Ishikawa (cell line): ENCODE results near the gene HOXB4.

ENCODE experiments used
- CEBPB ChIP-seq: IDR thresholded peaks from 2 replicates; pipeline ENCODE4 v1.6.1; 2012
- CREB1 ChIP-seq: IDR thresholded peaks from 2 replicates; pipeline ENCODE4 v1.6.1; 2012; ENCODE audit warnings: low read depth
- EGR1 ChIP-seq: IDR thresholded peaks from 2 replicates; pipeline ENCODE4 v1.6.1; 2012
- EP300 ChIP-seq: IDR thresholded peaks from 2 replicates; pipeline ENCODE4 v1.6.1; 2012; ENCODE audit warnings: borderline replicate concordance
- FOXM1 ChIP-seq: IDR thresholded peaks from 2 replicates; pipeline ENCODE4 v1.6.1; 2012; ENCODE audit warnings: low read depth, borderline replicate concordance
- NFIC ChIP-seq: IDR thresholded peaks from 2 replicates; pipeline ENCODE4 v1.6.1; 2012
- RAD21 ChIP-seq: IDR thresholded peaks from 2 replicates; pipeline ENCODE4 v1.6.1; 2012; ENCODE audit warnings: low read depth
- TAF1 ChIP-seq: IDR thresholded peaks from 2 replicates; pipeline ENCODE4 v1.6.1; 2012; ENCODE audit warnings: low read depth, mild to moderate bottlenecking
- TCF12 ChIP-seq: IDR thresholded peaks from 2 replicates; pipeline ENCODE4 v1.6.1; 2012; ENCODE audit warnings: low read depth
- TEAD4 ChIP-seq: IDR thresholded peaks from 2 replicates; pipeline ENCODE4 v1.6.1; 2012
- YY1 ChIP-seq: IDR thresholded peaks from 2 replicates; pipeline ENCODE4 v1.6.1; 2012; ENCODE audit warnings: low read depth
- ZBTB7A ChIP-seq: IDR thresholded peaks from 2 replicates; pipeline ENCODE4 v1.6.1; 2012; ENCODE audit warnings: low read depth
- TF ChIP-seq, protein P1 (sequence below): IDR thresholded peaks from 2 replicates; pipeline ENCODE4 v1.6.1; 2012; ENCODE audit warnings: low read depth, mild to moderate bottlenecking
- TF ChIP-seq, protein P2 (sequence below): IDR thresholded peaks from 2 replicates; pipeline ENCODE4 v1.6.1; 2012
- TF ChIP-seq, protein P3 (sequence below): IDR thresholded peaks from 2 replicates; pipeline ENCODE4 v1.6.1; 2012

The HOXB4 gene

GRCh38 chr17:48549281-48549630 is 28.9 kb downstream of the HOXB4 start:
- TF ChIP-seq, protein P1, sequence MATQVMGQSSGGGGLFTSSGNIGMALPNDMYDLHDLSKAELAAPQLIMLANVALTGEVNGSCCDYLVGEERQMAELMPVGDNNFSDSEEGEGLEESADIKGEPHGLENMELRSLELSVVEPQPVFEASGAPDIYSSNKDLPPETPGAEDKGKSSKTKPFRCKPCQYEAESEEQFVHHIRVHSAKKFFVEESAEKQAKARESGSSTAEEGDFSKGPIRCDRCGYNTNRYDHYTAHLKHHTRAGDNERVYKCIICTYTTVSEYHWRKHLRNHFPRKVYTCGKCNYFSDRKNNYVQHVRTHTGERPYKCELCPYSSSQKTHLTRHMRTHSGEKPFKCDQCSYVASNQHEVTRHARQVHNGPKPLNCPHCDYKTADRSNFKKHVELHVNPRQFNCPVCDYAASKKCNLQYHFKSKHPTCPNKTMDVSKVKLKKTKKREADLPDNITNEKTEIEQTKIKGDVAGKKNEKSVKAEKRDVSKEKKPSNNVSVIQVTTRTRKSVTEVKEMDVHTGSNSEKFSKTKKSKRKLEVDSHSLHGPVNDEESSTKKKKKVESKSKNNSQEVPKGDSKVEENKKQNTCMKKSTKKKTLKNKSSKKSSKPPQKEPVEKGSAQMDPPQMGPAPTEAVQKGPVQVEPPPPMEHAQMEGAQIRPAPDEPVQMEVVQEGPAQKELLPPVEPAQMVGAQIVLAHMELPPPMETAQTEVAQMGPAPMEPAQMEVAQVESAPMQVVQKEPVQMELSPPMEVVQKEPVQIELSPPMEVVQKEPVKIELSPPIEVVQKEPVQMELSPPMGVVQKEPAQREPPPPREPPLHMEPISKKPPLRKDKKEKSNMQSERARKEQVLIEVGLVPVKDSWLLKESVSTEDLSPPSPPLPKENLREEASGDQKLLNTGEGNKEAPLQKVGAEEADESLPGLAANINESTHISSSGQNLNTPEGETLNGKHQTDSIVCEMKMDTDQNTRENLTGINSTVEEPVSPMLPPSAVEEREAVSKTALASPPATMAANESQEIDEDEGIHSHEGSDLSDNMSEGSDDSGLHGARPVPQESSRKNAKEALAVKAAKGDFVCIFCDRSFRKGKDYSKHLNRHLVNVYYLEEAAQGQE = no peak
- TF ChIP-seq CEBPB (no peak), EP300 (no peak), TAF1 (no peak), FOXM1 (no peak)

- no peak for TF ChIP-seq CEBPB
- no peak for TF ChIP-seq EGR1
- TF ChIP-seq, protein P2, sequence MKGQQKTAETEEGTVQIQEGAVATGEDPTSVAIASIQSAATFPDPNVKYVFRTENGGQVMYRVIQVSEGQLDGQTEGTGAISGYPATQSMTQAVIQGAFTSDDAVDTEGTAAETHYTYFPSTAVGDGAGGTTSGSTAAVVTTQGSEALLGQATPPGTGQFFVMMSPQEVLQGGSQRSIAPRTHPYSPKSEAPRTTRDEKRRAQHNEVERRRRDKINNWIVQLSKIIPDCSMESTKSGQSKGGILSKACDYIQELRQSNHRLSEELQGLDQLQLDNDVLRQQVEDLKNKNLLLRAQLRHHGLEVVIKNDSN = no peak
- TF ChIP-seq RAD21 = no peak
- TF ChIP-seq TEAD4 = no peak
- TF ChIP-seq EP300 = no peak
- no peak for TF ChIP-seq ZBTB7A
- no peak for TF ChIP-seq CREB1
- TF ChIP-seq, protein P1 = no peak
- TF ChIP-seq YY1 = no peak
- TF ChIP-seq NFIC = no peak
- TF ChIP-seq, protein P3, sequence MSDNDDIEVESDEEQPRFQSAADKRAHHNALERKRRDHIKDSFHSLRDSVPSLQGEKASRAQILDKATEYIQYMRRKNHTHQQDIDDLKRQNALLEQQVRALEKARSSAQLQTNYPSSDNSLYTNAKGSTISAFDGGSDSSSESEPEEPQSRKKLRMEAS = no peak
- no peak for TF ChIP-seq TCF12
- no peak for TF ChIP-seq FOXM1
- no peak for TF ChIP-seq TAF1
These were observed 29.4 kb downstream of the HOXB4 start for GRCh38 chr17:48548523-48549280.

DNA sequence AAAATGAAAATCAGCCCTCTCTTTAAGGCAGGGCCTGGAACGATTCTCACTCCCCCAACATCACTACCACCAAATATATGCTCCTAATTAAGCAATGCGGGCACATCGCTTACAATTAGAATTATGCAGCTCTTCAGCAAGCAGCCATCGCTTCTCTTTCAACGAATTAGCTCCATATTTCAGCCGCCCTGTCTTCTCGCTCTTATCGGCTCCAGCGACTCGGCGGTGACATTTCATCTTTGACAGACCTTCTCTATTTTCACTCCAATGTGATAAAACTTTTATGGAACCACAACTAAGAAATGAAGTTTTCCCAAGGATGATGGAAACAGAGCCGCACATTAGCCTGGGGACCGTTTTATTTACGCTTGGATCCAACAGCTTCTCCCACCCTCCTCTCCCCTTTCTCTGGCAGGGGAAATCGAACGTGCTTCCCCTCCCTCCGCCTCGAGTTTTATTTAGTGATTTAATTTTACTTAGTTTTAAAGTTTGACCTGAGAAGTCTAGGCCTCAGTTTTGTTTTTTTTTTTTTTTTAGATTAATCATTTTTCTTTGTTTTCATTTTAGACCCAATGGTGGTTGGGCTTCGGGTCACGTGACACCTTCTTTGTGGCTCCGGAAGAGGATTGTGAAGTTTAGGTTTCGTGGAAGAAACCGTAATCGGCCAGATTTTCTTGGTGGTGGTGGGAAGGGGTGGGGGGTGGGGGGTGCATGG is 30.2 kb downstream of the HOXB4 start:
- no peak for TF ChIP-seq TEAD4
- TF ChIP-seq, protein P2 = peak; percentile 43

DNA sequence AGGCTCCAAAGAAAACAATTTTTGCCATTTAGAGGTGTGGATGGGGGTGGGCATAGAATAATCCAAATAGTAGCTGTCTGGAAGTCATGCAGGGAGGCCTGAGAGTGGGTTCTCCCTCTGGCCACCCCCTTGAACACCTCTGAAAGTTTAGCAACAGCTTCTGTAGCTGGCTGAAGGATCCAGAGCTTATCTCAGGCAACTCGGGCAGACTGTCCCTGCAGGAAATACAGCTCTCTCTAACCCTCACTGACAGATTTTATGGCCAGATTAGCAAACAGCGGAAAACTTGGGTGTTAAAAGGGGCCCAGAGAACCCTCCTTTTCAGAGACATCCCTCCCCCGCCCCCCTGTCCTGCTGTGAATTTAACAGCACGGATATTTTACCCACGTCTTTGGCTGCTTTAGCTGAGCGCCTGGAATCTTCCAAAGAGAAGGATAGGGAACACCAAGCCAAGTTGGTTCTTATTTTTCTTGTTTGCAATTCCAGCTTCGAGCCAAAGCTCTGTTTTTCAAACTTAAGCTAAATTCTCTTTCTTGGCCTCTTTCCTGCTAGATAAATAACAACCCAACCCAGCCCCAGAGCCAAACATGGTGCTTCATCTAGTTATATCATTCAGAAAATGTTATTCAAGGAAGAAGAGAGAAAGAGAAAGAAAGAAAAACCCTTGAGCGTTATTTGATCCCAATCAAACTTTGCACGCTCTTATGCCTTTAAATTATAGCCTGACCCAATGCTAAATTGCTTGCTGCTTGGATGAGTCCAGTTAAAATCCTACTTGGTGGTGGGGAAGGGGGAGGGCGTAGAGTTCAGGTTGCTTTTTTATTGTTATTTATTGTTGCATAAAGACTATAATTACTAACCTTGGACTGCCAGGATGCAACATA is 31.0 kb downstream of the HOXB4 start:
- TF ChIP-seq ZBTB7A (no peak), YY1 (no peak), FOXM1 (no peak), CREB1 (no peak), TCF12 (peak; percentile 28; the same call in 1 of the 2 replicates), NFIC (peak; percentile 45; the same call in 1 of the 2 replicates), CEBPB (no peak), EP300 (peak; percentile 32; the same call in 1 of the 2 replicates), TAF1 (no peak), TEAD4 (0 out of 2 replicates have a peak, but pooled peaks have one; percentile 22), EGR1 (no peak), RAD21 (no peak)
- TF ChIP-seq, protein P3 = no peak
- TF ChIP-seq, protein P1 = no peak
- TF ChIP-seq, protein P2 = no peak
